Tibial nerve (tissue), 4 donors: Measurements from ENCODE around the gene C6orf120. TPM values are rescaled to one million over a fixed set of nuclear protein-coding genes. Genes with fewer than 3 reads are reported as not detected.
"Not testable (repeated sequence)": the region's sequence is repeated elsewhere in the genome, so short reads cannot be mapped to it uniquely, and the experiment has no call there.

Source experiments
- DNase-seq, 2 donors: peaks; one replicate each; pipeline ENCODE4 v3.0.0-alpha.2; 2019; ENCODE audit warnings: low spot score in 2 of 2
- H3K27ac ChIP-seq, 4 donors: fragments of 200-600 bp; sonication (generic) in 3 of 4; one replicate each; pipeline ENCODE4 v1.5.1; 2017 to 2019; ENCODE audit warnings: mild to moderate bottlenecking in 1 of 4
- H3K27me3 ChIP-seq, 2 donors: fragments of 200-600 bp; sonication (generic) in 1 of 2; one replicate each; pipeline versions ENCODE4 v1.5.1 to v1.6.0; 2017 to 2019
- H3K36me3 ChIP-seq, 3 donors: fragments of 200-600 bp; sonication (generic); one replicate each; pipeline ENCODE4 v1.5.1; 2018 to 2019
- H3K4me1 ChIP-seq, 4 donors: fragments of 200-600 bp; sonication (generic) in 3 of 4; one replicate each; pipeline ENCODE4 v1.5.1; 2017 to 2019
- H3K4me3 ChIP-seq, 4 donors: fragments of 200-600 bp; sonication (generic) in 3 of 4; one replicate each; pipeline ENCODE4 v1.5.1; 2017 to 2019; ENCODE audit warnings: mild to moderate bottlenecking in 1 of 4, moderate library complexity in 1 of 4
- H3K9me3 ChIP-seq, 4 donors: fragments of 200-600 bp; sonication (generic) in 3 of 4; one replicate each; pipeline ENCODE4 v1.5.1; 2017 to 2019
- CTCF ChIP-seq, 5 experiments: fragments of 200-600 bp in 3 of 5; fragments of 450-650 bp in 2 of 5; sonication (generic) in 3 of 5; IDR thresholded peaks; one replicate each; pipeline ENCODE4 v1.5.1; 2016 to 2019; ENCODE audit warnings: antibody characterized with exemption in 5 of 5, mild to moderate bottlenecking in 3 of 5, moderate library complexity in 2 of 5
- EP300 ChIP-seq, 2 donors: sonication (generic); formaldehyde crosslinking; IDR thresholded peaks; one replicate each; pipeline ENCODE4 v1.6.1; 2017; ENCODE audit warnings: antibody characterized with exemption in 2 of 2, mild to moderate bottlenecking in 1 of 2
- POLR2A ChIP-seq, 2 donors: fragments of 450-650 bp; IDR thresholded peaks; one replicate each; pipeline ENCODE4 v1.6.1; 2017; ENCODE audit warnings: antibody characterized with exemption in 2 of 2, mild to moderate bottlenecking in 2 of 2, moderate library complexity in 2 of 2
- WGBS, 2 donors: methylation state at CpG; one replicate each; pipeline ENCODE4 v1.1.5; 2018; 5-methylcytosine and 5-hydroxymethylcytosine counted together
- total RNA-seq, 4 donors: library from RNA; depleted of rRNA; stranded (reverse); fragments of >200 nt; gene quantifications; one replicate each; pipeline ENCODE4 v1.1.0, GENCODE V29; 2016

The C6orf120 gene
- total RNA-seq, 4 donors from 2014 or later, result 42.0 to 47.5 (median 45.0) TPM

- H3K4me1 ChIP-seq, result no peaks in the 10 kb centered on the region
- H3K36me3 ChIP-seq, result peaks cover 0 to 77% (median 0%) of the 10 kb centered on the region in 3 donors
- H3K27ac ChIP-seq, result no peak overlapping the region
- DNase-seq, result no peak
- no peaks in the 10 kb centered on the region for H3K27me3 ChIP-seq
- H3K9me3 ChIP-seq, result peaks cover 0 to 19% (median 0%) of the 10 kb centered on the region in 4 donors
- H3K4me3 ChIP-seq, result no peak overlapping the region
- 94 to 100% methylated on average over 3 of the region's 3 CpGs for WGBS, 2 donors
- TF ChIP-seq POLR2A (IDR thresholded peaks at IDR 0.05), result no peak
Observed at GRCh38 chr6:169692516-169692915, 9.4 kb upstream of the C6orf120 start.

GRCh38 chr6:169695131-169695530 is 6.8 kb upstream of the C6orf120 start:
- H3K27me3 ChIP-seq, result no peaks in the 10 kb centered on the region
- no peak for TF ChIP-seq POLR2A (IDR thresholded peaks at IDR 0.05)
- TF ChIP-seq CTCF (IDR thresholded peaks at IDR 0.05), result no peak
- H3K4me3 ChIP-seq, result no peak overlapping the region
- H3K27ac ChIP-seq, result no peak overlapping the region
- H3K36me3 ChIP-seq, result peaks cover 0 to 63% (median 0%) of the 10 kb centered on the region in 3 donors
- H3K9me3 ChIP-seq, result peaks cover 0 to 15% (median 0%) of the 10 kb centered on the region in 4 donors
- DNase-seq, result no peak
- whole genome bisulfite sequencing, 2 donors, result 78 to 92% methylated on average over 5 of the region's 5 CpGs
- H3K4me1 ChIP-seq, result peaks cover 0 to 11% (median 0%) of the 10 kb centered on the region in 4 donors

- Histone ChIP-seq H3K9me3 (peaks cover 0 to 13% (median 0%) of the 10 kb centered on the region in 4 donors), H3K4me1 (peaks cover 0 to 22% (median 7%) of the 10 kb centered on the region in 4 donors), H3K36me3 (peaks cover 0 to 47% (median 0%) of the 10 kb centered on the region in 3 donors)
- DNase-seq, H3K4me3 ChIP-seq, H3K27me3 ChIP-seq, H3K27ac ChIP-seq: not testable (repeated sequence)
- 75 to 87% methylated on average over 10 of the region's 10 CpGs for WGBS, 2 donors
- TF ChIP-seq CTCF (IDR thresholded peaks at IDR 0.05), result peak in 3 of 5 experiments; percentile 12 to 18 (median 17)
Observed at GRCh38 chr6:169697115-169697514, 4.8 kb upstream of the C6orf120 start.

GRCh38 chr6:169700296-169700695 is 1.6 kb upstream of the C6orf120 start:
- WGBS, 2 donors, result 24% methylated on average over 5 of the region's 5 CpGs
- TF ChIP-seq POLR2A (IDR thresholded peaks at IDR 0.05), result no peak
- no peak for TF ChIP-seq CTCF (IDR thresholded peaks at IDR 0.05)
- no peak for TF ChIP-seq EP300 (IDR thresholded peaks at IDR 0.05)
- H3K9me3 ChIP-seq, result no peaks in the 10 kb centered on the region
- H3K27ac ChIP-seq, result peak overlapping the region in 1 of 4 donors; percentile 95
- peaks cover 0 to 41% (median 0%) of the 10 kb centered on the region in 3 donors for H3K36me3 ChIP-seq
- peaks cover 0 to 50% (median 27%) of the 10 kb centered on the region in 4 donors for H3K4me1 ChIP-seq
- no peaks in the 10 kb centered on the region for H3K27me3 ChIP-seq
- DNase-seq, result no peak
- H3K4me3 ChIP-seq, result no peak overlapping the region

GRCh38 chr6:169701311-169701953 is 494 bp upstream of the C6orf120 start:
- Histone ChIP-seq H3K27ac (peak overlapping the region; percentile 65 to 96 (median 94)), H3K27me3 (no peaks in the 10 kb centered on the region), H3K4me3 (peak overlapping the region; percentile 76 to 97 (median 90)), H3K4me1 (peaks cover 0 to 52% (median 27%) of the 10 kb centered on the region in 4 donors), H3K9me3 (no peaks in the 10 kb centered on the region), H3K36me3 (peaks cover 0 to 37% (median 0%) of the 10 kb centered on the region in 3 donors)
- WGBS, 2 donors, result 0 to 1% methylated on average over 21 to 44 of the region's 54 CpGs
- no peak for TF ChIP-seq POLR2A (IDR thresholded peaks at IDR 0.05)
- no peak for TF ChIP-seq EP300 (IDR thresholded peaks at IDR 0.05)
- no peak for TF ChIP-seq CTCF (IDR thresholded peaks at IDR 0.05)
- no peak for DNase-seq
